C4-2B (cell line): ENCODE data around the gene PPP4R3B.

Experiments
- H3K27ac ChIP-seq: fragments of 450-650 bp; 2 replicates; pipeline ENCODE4 v1.5.1; 2017
- ZFX ChIP-seq: fragments of 450-650 bp; IDR thresholded peaks from 2 replicates; pipeline ENCODE4 v1.6.1; 2017
- TF ChIP-seq, protein P1 (sequence below): fragments of 450-650 bp; conservative IDR thresholded peaks from 2 replicates; pipeline ENCODE4 v1.5.1; 2017; ENCODE audit warnings: mild to moderate bottlenecking

Gene PPP4R3B

DNA sequence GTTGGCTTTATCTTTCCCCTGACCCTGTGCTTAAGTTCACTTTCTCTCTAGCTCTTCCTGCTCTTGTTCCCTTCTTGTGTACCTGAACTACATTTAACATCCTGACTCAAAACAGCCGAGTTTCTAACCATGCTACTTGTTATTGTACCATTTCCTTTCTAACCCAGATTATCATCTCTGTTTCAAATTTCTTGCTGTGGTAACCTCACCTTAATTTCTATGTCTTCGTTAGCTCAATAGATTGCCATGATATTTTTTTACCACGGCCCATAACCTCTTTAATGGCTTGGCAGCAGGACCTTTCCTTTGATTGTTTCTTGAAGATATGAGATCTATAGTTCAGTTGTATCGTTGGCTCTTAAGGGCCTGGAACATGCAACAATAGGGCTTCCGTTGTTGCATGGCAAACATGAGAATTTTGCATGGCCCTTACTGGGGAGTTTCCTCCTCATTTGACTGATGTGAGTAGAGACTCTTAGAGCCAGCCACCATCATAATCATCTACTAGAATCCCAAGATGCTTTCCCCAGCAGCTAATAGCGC lies 86.8 kb downstream of the PPP4R3B start:
- TF ChIP-seq ZFX, result no peak
- TF ChIP-seq, protein P1, sequence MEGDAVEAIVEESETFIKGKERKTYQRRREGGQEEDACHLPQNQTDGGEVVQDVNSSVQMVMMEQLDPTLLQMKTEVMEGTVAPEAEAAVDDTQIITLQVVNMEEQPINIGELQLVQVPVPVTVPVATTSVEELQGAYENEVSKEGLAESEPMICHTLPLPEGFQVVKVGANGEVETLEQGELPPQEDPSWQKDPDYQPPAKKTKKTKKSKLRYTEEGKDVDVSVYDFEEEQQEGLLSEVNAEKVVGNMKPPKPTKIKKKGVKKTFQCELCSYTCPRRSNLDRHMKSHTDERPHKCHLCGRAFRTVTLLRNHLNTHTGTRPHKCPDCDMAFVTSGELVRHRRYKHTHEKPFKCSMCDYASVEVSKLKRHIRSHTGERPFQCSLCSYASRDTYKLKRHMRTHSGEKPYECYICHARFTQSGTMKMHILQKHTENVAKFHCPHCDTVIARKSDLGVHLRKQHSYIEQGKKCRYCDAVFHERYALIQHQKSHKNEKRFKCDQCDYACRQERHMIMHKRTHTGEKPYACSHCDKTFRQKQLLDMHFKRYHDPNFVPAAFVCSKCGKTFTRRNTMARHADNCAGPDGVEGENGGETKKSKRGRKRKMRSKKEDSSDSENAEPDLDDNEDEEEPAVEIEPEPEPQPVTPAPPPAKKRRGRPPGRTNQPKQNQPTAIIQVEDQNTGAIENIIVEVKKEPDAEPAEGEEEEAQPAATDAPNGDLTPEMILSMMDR, result no peak
- no peak overlapping the region for H3K27ac ChIP-seq

DNA sequence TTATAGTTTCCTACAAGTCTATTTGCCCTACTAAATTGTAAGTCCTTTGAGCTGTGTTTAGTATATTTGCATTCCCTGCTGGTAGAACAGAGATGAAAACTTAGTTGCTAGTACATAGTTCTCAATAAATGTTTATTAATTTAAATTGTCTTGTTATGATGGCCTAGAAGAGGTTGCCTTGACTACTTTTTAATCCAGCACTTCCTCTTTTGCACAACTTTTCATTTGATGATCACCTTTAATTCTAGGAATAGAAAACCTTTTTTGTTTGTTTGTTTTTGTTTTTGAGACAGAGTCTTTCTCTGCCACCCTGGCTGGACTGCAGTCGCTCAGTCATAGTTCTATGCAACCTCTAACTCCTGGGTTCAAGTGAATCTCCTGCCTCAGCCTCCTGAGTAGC lies 91.2 kb downstream of the PPP4R3B start:
- H3K27ac ChIP-seq, result no peak overlapping the region
- TF ChIP-seq ZFX, result no peak
- TF ChIP-seq, protein P1, result no peak

DNA sequence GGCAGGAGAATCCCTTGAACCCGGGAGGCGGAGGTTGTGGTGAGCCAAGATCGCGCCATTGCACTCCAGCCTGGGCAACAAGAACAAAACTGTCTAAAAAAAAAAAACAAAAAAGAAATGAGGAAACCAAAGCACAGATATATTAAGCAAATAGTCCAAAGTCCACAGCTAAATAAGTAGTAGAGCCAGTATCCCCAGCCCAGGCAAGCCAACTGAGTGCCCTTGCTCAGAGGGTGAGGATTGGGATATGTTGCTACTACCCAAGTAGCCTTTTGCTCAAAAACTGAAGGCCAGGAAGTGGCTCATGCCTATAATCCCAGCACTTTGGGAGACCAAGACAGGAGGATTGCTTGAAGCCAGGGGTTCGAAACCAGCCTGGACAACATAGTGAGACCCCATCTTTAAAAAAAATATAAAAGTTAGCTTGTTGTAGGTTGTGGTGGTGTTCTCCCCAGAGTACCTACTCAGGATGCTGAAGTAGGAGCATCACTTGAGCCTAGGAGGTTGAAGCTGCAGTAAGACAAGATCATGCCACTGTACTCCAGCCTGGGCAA lies 92.5 kb downstream of the PPP4R3B start:
- H3K27ac ChIP-seq, result no peak overlapping the region
- no peak for TF ChIP-seq ZFX
- TF ChIP-seq, protein P1, result no peak

DNA sequence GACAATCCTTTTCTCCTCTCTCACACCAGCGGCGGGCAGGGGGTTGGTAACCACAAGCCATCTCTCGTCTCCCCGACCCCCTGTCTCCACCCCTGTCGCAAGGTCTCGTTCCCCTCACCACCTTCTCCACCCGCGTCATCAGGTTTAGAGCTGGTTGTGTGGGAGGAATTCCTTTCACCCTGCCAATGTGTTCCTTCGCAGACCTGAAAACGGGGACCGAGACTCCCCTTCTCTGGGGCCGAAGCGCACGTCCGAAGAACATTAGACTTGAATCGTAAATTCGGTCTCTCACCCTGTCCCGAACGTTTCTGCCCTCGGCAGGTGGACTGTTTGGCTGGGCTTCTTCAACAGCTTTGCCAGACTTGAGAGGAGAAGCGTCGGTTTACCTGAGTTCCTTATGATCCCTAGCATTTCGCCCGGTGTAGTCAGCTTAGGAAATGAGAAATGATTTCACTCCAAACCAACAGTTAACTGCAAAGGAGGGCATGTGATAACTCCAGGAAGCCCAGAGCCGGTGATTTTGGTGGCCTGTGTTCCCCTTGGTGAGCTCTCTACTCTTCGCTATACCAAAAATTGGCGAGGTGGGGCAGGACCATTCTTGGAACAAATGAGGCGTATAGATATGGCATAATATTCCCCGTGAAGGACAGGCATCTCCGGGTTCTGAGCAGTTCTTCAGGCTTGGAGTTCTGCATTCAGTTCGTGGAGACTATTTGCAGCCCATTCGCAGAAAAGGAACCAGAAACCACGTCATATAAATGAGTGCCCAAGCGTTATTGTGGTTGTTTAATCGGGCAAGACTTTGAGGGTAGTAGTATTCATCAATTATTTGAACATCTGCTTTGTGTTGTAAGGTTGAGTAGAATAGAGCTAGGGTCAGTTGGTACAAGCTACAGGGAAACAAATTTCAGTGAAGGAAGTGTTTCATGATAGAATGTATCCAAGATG lies 97.2 kb downstream of the PPP4R3B start:
- no peak for TF ChIP-seq ZFX
- TF ChIP-seq, protein P1, result no peak
- H3K27ac ChIP-seq, result peak overlapping the region; percentile 78

DNA sequence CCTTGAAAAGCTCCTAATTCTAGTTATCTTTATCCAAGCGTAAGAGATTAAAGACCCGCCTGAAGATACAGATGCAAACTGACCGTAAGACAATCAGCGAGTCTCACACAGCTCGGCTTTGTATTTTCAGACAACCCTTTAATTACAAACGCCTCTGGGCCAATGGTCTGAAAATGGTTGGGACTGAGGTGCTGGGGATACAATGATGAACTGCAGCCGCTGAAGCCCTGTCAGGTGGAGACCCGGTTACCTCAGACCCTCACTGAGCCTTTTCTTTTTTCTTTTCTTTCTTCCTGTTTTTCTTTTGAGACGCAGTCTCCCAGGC lies 98.6 kb downstream of the PPP4R3B start:
- TF ChIP-seq, protein P1, result no peak
- TF ChIP-seq ZFX, result no peak
- H3K27ac ChIP-seq, result peak overlapping the region; percentile 78

DNA sequence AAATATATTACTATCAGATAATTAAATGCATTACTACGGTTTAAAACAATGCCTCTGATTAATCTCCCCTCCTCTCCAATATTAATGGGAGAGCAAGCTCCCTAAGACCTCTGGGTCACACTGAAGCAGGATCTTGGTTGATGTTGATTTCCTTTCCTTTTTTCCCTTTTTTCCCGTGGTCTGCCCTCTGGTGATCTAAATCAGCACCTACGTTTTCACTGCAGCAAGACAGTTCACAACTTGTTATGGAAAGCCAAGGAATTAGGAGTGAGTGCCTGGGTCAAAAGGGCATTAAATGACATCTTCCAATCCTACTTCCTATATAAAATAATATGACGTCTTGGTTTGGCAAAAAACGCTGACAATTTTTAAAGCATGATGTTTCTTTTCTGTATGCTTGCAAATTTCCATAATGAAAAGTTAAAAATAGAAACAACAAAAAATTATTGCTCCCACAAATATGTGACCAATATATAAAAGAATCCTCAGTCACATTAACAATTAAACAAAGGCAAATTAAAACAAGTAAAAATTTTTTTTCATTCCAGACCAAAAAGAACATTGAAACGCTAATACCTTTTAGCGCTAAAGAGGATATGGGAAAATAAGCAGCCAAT lies 105.8 kb downstream of the PPP4R3B start:
- H3K27ac ChIP-seq, result no peak overlapping the region
- TF ChIP-seq, protein P1, result peak; percentile 57
- no peak for TF ChIP-seq ZFX

DNA sequence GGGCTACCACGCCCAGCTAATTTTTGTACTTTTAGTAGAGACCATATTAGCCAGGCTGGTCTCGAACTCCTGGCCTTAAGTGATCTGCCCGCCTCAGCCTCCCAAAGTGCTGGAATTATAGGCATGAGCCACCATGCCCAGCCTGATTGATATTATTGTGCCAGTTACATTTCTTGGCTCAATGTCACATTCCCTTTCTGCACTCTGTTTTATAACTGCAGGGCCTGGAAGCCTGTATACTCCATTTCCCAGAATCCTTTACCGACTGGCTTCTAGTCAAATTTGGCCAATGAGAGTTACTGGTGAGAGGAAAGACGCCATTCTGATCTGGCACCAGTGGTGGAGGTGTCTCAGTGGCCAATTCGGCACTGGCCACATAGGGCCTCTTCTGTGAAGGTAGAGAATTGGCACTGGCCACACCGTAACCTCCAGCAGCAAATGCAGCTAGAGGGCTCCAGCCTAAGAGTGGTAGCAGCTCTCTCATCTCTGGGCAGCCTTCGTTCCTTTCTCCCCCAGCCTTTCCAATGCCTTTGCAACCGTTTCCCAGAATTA lies 114.8 kb downstream of the PPP4R3B start:
- no peak overlapping the region for H3K27ac ChIP-seq
- no peak for TF ChIP-seq ZFX
- TF ChIP-seq, protein P1, result no peak
